SK-N-SH treated with all-trans-retinoic acid at 6 μM for 48 hours (cell line): ENCODE results near the gene MADD.

Experiments used
- ARNTL ChIP-seq: fragments of 450-650 bp; formaldehyde crosslinking; IDR thresholded peaks from 2 replicates; pipeline ENCODE4 v1.5.0; 2020; ENCODE audit warnings: low read depth, mild to moderate bottlenecking, moderate library complexity, borderline replicate concordance
- BACH2 ChIP-seq: fragments of 250-450 bp; sonication (Bioruptor Pico); IDR thresholded peaks from 2 replicates; pipeline ENCODE4 v1.9.0; 2021; ENCODE audit warnings: mild to moderate bottlenecking, borderline replicate concordance
- GLIS3 ChIP-seq: fragments of 250-450 bp; sonication (Bioruptor Pico); IDR thresholded peaks from 2 replicates; pipeline ENCODE4 v1.5.0; 2020; ENCODE audit warnings: mild to moderate bottlenecking, moderate library complexity
- OSR1 ChIP-seq: fragments of 250-450 bp; sonication (Bioruptor Pico); IDR thresholded peaks from 2 replicates; pipeline ENCODE4 v1.8.0; 2022; ENCODE audit warnings: moderate library complexity, mild to moderate bottlenecking, inconsistent platforms
- RARB ChIP-seq: fragments of 250-450 bp; sonication (Bioruptor Pico); IDR thresholded peaks from 2 replicates; pipeline ENCODE4 v1.8.0; 2021; ENCODE audit warnings: mild to moderate bottlenecking, moderate library complexity
- SNAI2 ChIP-seq: fragments of 250-450 bp; sonication (Bioruptor Pico); IDR thresholded peaks from 2 replicates; pipeline ENCODE4 v1.5.0; 2020; ENCODE audit warnings: mild to moderate bottlenecking, moderate library complexity
- ZFP3 ChIP-seq: fragments of 250-450 bp; sonication (Bioruptor Pico); IDR thresholded peaks from 2 replicates; pipeline ENCODE4 v1.5.0; 2020; ENCODE audit warnings: mild to moderate bottlenecking, moderate library complexity
- ZNF565 ChIP-seq: fragments of 450-650 bp; formaldehyde crosslinking; conservative IDR thresholded peaks from 2 replicates; pipeline ENCODE4 v1.5.0; 2020; ENCODE audit warnings: low read depth, mild to moderate bottlenecking, moderate library complexity
- ZNF70 ChIP-seq: fragments of 450-650 bp; formaldehyde crosslinking; IDR thresholded peaks from 2 replicates; pipeline ENCODE4 v1.5.0; 2020; ENCODE audit warnings: mild to moderate bottlenecking, moderate library complexity
- ZNF8 ChIP-seq: fragments of 450-650 bp; formaldehyde crosslinking; IDR thresholded peaks from 2 replicates; pipeline ENCODE4 v1.5.0; 2020; ENCODE audit warnings: mild to moderate bottlenecking, moderate library complexity
- TF ChIP-seq, protein P1 (sequence below): fragments of 250-450 bp; sonication (Bioruptor Pico); IDR thresholded peaks from 2 replicates; pipeline ENCODE4 v1.5.1; 2020; ENCODE audit warnings: low read depth, mild to moderate bottlenecking, moderate library complexity
- TF ChIP-seq, protein P2 (sequence below): fragments of 250-450 bp; sonication (Bioruptor Pico); IDR thresholded peaks from 2 replicates; pipeline ENCODE4 v1.8.0; 2020; ENCODE audit warnings: mild to moderate bottlenecking, moderate library complexity, borderline replicate concordance

DNA sequence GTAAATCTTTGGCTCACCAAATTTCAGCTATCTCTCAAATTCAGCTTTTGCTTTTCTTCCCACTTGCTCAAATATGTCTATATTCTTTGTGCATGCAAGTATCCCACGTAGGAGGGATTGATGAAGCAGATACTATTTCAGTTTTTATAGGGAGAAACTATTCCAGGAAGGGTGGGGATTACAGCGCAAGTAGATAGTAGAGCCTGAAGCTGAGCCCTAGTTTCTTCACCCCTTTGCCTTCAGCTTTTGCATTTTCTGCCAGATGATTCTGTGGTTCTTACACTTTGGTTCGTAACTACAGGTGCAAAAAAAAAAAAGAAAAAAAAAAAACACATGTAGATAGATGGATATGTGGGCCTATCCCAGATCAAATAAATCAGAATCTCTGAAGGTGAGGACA is 18.2 kb upstream of the MADD start:
- TF ChIP-seq ARNTL (CRISPR knock-in tag) (no peak), ZNF70 (CRISPR knock-in tag) (no peak), RARB (CRISPR knock-in tag) (no peak), BACH2 (no peak), ZFP3 (no peak), ZNF565 (CRISPR knock-in tag) (no peak), SNAI2 (CRISPR knock-in tag) (no peak), ZNF8 (CRISPR knock-in tag) (no peak), OSR1 (CRISPR knock-in tag) (no peak), GLIS3 (CRISPR knock-in tag) (no peak)
- TF ChIP-seq, protein P1, sequence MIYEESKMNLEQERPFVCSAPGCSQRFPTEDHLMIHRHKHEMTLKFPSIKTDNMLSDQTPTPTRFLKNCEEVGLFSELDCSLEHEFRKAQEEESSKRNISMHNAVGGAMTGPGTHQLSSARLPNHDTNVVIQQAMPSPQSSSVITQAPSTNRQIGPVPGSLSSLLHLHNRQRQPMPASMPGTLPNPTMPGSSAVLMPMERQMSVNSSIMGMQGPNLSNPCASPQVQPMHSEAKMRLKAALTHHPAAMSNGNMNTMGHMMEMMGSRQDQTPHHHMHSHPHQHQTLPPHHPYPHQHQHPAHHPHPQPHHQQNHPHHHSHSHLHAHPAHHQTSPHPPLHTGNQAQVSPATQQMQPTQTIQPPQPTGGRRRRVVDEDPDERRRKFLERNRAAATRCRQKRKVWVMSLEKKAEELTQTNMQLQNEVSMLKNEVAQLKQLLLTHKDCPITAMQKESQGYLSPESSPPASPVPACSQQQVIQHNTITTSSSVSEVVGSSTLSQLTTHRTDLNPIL (CRISPR knock-in tag), result no peak
- TF ChIP-seq, protein P2, sequence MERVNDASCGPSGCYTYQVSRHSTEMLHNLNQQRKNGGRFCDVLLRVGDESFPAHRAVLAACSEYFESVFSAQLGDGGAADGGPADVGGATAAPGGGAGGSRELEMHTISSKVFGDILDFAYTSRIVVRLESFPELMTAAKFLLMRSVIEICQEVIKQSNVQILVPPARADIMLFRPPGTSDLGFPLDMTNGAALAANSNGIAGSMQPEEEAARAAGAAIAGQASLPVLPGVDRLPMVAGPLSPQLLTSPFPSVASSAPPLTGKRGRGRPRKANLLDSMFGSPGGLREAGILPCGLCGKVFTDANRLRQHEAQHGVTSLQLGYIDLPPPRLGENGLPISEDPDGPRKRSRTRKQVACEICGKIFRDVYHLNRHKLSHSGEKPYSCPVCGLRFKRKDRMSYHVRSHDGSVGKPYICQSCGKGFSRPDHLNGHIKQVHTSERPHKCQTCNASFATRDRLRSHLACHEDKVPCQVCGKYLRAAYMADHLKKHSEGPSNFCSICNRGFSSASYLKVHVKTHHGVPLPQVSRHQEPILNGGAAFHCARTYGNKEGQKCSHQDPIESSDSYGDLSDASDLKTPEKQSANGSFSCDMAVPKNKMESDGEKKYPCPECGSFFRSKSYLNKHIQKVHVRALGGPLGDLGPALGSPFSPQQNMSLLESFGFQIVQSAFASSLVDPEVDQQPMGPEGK (CRISPR knock-in tag), result no peak
